Adrenal gland (tissue), 5 donors: Measurements from ENCODE around the gene SRMS.

ENCODE experiments used
- CTCF ChIP-seq, 6 experiments: fragments of 450-650 bp in 4 of 6; fragments of 200-600 bp in 2 of 6; sonication (generic) in 1 of 6; IDR thresholded peaks; 1 replicate in 5 of 6; 2 replicates in 1 of 6; pipeline versions ENCODE4 v1.5.1 to v1.8.0; 2016 to 2021; ENCODE audit warnings: antibody characterized with exemption in 6 of 6, mild to moderate bottlenecking in 2 of 6, moderate library complexity in 1 of 6
- POLR2A ChIP-seq, 2 donors: fragments of 450-650 bp; IDR thresholded peaks; one replicate each; pipeline ENCODE4 v1.6.1; 2017; ENCODE audit warnings: antibody characterized with exemption in 2 of 2, mild to moderate bottlenecking in 2 of 2, moderate library complexity in 1 of 2
- donor health status: DM: no; HTN: no; CAD: no.

DNA sequence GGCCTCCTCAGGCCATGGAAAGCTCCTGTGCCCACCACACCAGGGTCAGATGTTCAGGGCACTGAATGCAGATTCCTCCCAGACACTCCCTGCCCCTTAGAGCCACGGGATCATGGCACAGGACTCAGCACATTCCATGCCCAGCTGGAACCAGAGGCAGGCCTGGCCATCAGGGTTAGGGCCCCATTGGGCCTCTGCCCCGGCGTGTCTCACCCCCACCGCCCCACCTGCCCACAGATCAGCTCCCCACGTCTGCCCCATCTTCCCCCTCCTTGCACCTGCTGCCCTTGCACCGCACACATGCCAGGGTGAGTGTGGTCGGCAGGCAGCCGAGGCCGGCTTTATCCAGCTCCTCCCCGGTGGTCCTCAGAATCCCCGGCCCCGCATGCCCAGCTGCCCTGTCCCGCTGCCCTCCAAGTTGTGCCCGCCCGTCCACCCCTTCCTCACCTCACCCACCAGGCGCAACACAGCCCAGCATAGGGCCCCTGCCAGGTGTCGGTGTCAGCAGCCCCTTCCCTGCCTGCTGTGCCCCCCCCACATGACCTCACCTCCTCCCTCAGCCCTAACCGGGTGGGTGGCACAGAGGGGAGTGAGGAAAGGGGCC is 2.2 kb upstream of the SRMS start:
- TF ChIP-seq CTCF (IDR thresholded peaks at IDR 0.05) (no peak), POLR2A (IDR thresholded peaks at IDR 0.05) (no peak)
